GM12873 (cell line): Measurements from ENCODE around the gene ZMIZ2.

ENCODE experiments used
- TF ChIP-seq, protein P1 (sequence below): IDR thresholded peaks from 2 replicates; pipeline ENCODE4 v1.5.1; 2012; ENCODE audit warnings: low read depth, mild to moderate bottlenecking, moderate library complexity, low read length, control low read depth; ENCODE audit not compliant: insufficient read depth; ENCODE audit errors: missing control alignments

ZMIZ2 gene

GRCh38 chr7:44798649-44799305 is 50.1 kb downstream of the ZMIZ2 start:
- TF ChIP-seq, protein P1, sequence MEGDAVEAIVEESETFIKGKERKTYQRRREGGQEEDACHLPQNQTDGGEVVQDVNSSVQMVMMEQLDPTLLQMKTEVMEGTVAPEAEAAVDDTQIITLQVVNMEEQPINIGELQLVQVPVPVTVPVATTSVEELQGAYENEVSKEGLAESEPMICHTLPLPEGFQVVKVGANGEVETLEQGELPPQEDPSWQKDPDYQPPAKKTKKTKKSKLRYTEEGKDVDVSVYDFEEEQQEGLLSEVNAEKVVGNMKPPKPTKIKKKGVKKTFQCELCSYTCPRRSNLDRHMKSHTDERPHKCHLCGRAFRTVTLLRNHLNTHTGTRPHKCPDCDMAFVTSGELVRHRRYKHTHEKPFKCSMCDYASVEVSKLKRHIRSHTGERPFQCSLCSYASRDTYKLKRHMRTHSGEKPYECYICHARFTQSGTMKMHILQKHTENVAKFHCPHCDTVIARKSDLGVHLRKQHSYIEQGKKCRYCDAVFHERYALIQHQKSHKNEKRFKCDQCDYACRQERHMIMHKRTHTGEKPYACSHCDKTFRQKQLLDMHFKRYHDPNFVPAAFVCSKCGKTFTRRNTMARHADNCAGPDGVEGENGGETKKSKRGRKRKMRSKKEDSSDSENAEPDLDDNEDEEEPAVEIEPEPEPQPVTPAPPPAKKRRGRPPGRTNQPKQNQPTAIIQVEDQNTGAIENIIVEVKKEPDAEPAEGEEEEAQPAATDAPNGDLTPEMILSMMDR = no peak

DNA sequence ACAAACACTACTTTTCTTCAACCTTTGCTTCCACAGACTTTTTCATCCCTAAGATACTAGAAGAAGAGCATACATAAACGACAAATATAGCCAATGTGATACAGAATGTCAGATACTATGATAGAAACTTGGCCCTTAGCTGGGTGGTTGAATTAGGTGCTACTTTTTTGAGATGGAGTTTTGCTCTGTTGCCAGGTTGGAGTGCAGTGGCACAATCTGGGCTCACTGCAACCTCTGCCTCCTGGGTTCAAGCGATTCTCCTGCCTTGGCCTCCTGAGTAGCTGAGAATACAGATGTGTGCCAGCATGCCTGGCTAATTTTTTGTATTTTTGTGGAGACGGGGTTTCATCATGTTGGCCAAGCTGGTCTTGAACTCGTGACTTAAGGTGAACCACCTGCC is 51.3 kb downstream of the ZMIZ2 start:
- TF ChIP-seq, protein P1 = no peak

DNA sequence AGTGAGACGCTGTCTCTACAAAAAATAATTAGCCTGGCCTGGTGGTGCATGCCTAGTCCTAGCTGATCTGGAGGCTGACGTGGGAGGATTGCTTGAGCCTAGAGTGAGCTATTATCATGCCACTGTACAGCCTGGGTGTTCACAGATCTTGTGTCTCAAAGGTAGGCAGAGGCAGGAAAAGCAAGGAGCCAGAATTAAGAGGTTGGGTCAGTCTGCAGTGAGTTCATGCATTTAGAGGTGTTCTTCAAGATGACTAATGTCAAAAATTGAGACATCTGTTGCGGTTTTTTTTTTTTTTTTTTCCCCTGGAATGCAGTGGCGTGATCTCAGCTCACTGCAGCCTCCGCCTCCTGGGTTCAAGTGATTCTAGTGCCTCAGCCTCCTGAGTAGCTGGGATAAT is 53.2 kb downstream of the ZMIZ2 start:
- TF ChIP-seq, protein P1 = no peak

GRCh38 chr7:44802418-44803025 is 53.9 kb downstream of the ZMIZ2 start:
- TF ChIP-seq, protein P1 = no peak

DNA sequence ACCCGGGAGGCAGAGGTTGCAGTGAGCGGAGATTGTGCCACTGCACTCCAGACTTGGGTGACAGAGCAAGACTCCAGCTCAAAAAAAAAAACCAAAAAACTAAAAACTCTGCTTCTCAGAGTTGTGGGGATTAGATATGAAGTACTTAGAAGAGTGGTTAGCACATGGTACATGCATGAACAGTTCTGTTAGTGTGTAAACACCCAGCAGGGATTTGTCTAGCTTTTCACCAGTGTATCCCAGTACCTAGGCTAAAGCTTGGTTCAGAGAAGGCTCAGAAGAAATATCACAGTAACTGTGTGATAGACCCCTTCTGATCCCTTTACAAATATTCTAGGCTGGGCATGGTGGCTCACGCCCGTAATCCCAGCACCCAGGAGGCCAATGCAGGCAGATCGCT is 57.3 kb downstream of the ZMIZ2 start:
- TF ChIP-seq, protein P1 = no peak

GRCh38 chr7:44808914-44809393 is 60.3 kb downstream of the ZMIZ2 start:
- TF ChIP-seq, protein P1 = no peak

DNA sequence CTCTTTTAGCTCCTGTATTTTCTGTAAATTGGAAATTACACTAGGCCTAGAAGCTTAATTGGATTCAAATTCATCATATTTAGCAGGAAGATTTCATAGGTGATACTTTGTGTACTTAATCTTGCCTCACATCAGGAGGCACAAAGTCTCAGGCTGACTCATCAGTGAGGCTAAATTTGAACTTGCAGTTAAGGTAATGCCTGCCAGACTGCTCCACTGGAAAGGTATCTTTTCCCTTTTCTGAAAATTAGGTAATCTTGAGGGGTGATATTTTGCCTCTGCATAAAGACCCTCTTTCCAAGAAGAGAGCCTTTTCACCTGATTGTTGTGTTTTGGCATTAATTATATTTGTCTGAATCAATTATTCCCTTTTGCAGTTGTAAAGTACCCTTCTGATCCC is 62.4 kb downstream of the ZMIZ2 start:
- TF ChIP-seq, protein P1 = no peak
